Measurements from ENCODE around the gene ACLY. TPM values are rescaled to one million over a fixed set of nuclear protein-coding genes. Genes with fewer than 3 reads are reported as not detected.

Gene ACLY
- total and polyA plus RNA-seq, 2 of the 13 experiments (the other 11 are each of a cell fraction or from before 2014, with no cell fraction given): 111 to 218 TPM

DNA sequence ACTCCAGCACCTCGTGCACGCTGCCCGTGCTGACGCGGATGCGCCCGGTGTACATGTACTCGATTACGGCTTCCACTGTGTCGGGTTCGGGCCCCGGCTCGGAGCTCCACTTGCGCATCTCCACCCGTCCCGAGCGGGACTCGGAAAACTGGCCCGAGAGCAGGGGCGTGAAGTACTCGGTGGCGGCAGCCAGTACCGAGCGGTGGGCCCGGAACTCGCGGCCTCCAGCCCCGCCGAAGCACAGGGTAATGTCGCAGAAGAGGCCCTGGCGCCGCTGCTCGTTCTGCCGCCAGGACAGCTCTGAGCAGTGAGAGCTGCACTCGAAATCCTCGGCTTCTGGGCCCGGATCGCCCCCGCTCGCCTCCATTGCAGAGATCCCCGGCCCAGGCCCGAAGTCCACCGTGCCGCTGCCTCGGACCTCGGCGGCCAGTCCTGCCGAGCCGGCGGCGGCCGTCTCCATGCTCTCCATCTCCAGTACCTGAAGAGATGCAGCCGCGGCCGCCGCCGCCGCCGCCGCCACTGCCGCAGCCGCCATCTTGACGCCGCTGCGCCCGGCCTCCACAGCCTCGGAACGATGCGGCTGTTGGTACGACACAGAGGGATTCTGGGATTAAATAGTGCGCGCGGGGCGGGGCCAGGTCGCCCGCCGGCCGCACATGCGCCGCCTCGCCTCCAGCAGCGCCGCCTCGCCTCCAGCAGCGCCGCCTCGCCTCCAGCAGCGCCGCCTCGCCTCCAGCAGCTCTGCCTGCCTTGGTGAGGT, 53.7 kb downstream of the ACLY start, which contains the start of gene KLHL11 (continued):
- TF ChIP-seq, protein P1, sequence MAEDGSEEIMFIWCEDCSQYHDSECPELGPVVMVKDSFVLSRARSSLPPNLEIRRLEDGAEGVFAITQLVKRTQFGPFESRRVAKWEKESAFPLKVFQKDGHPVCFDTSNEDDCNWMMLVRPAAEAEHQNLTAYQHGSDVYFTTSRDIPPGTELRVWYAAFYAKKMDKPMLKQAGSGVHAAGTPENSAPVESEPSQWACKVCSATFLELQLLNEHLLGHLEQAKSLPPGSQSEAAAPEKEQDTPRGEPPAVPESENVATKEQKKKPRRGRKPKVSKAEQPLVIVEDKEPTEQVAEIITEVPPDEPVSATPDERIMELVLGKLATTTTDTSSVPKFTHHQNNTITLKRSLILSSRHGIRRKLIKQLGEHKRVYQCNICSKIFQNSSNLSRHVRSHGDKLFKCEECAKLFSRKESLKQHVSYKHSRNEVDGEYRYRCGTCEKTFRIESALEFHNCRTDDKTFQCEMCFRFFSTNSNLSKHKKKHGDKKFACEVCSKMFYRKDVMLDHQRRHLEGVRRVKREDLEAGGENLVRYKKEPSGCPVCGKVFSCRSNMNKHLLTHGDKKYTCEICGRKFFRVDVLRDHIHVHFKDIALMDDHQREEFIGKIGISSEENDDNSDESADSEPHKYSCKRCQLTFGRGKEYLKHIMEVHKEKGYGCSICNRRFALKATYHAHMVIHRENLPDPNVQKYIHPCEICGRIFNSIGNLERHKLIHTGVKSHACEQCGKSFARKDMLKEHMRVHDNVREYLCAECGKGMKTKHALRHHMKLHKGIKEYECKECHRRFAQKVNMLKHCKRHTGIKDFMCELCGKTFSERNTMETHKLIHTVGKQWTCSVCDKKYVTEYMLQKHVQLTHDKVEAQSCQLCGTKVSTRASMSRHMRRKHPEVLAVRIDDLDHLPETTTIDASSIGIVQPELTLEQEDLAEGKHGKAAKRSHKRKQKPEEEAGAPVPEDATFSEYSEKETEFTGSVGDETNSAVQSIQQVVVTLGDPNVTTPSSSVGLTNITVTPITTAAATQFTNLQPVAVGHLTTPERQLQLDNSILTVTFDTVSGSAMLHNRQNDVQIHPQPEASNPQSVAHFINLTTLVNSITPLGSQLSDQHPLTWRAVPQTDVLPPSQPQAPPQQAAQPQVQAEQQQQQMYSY (CRISPR knock-in tag; IDR thresholded peaks at IDR 0.05): no peak
- no peak for TF ChIP-seq ZNF180 (CRISPR knock-in tag; IDR thresholded peaks at IDR 0.05; ENCODE audit: borderline replicate concordance, low read depth)
- TF ChIP-seq, protein P2, sequence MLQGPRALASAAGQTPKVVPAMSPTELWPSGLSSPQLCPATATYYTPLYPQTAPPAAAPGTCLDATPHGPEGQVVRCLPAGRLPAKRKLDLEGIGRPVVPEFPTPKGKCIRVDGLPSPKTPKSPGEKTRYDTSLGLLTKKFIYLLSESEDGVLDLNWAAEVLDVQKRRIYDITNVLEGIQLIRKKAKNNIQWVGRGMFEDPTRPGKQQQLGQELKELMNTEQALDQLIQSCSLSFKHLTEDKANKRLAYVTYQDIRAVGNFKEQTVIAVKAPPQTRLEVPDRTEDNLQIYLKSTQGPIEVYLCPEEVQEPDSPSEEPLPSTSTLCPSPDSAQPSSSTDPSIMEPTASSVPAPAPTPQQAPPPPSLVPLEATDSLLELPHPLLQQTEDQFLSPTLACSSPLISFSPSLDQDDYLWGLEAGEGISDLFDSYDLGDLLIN (CRISPR knock-in tag; IDR thresholded peaks at IDR 0.05; ENCODE audit: borderline replicate concordance): peak; percentile 8; the same call in 1 of the 2 replicates
- TF ChIP-seq TEAD3 (CRISPR knock-in tag; optimal IDR thresholded peaks at IDR 0.05; ENCODE audit: borderline replicate concordance): peak; percentile 78
- TF ChIP-seq MAFG (CRISPR knock-in tag; IDR thresholded peaks at IDR 0.05): no peak
- 0 out of 2 replicates have a peak, but pooled peaks have one; percentile 69 for TF ChIP-seq SMAD9 (CRISPR knock-in tag; IDR thresholded peaks at IDR 0.05)
- TF ChIP-seq ZNF7 (CRISPR knock-in tag; IDR thresholded peaks at IDR 0.05): no peak
- TF ChIP-seq, protein P3, sequence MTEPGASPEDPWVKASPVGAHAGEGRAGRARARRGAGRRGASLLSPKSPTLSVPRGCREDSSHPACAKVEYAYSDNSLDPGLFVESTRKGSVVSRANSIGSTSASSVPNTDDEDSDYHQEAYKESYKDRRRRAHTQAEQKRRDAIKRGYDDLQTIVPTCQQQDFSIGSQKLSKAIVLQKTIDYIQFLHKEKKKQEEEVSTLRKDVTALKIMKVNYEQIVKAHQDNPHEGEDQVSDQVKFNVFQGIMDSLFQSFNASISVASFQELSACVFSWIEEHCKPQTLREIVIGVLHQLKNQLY (CRISPR knock-in tag; IDR thresholded peaks at IDR 0.05): 0 out of 2 replicates have a peak, but pooled peaks have one; percentile 29
- peak; percentile 83 for TF ChIP-seq SAP130 (CRISPR knock-in tag; IDR thresholded peaks at IDR 0.05; ENCODE audit: low read depth)
- TF ChIP-seq, protein P4, sequence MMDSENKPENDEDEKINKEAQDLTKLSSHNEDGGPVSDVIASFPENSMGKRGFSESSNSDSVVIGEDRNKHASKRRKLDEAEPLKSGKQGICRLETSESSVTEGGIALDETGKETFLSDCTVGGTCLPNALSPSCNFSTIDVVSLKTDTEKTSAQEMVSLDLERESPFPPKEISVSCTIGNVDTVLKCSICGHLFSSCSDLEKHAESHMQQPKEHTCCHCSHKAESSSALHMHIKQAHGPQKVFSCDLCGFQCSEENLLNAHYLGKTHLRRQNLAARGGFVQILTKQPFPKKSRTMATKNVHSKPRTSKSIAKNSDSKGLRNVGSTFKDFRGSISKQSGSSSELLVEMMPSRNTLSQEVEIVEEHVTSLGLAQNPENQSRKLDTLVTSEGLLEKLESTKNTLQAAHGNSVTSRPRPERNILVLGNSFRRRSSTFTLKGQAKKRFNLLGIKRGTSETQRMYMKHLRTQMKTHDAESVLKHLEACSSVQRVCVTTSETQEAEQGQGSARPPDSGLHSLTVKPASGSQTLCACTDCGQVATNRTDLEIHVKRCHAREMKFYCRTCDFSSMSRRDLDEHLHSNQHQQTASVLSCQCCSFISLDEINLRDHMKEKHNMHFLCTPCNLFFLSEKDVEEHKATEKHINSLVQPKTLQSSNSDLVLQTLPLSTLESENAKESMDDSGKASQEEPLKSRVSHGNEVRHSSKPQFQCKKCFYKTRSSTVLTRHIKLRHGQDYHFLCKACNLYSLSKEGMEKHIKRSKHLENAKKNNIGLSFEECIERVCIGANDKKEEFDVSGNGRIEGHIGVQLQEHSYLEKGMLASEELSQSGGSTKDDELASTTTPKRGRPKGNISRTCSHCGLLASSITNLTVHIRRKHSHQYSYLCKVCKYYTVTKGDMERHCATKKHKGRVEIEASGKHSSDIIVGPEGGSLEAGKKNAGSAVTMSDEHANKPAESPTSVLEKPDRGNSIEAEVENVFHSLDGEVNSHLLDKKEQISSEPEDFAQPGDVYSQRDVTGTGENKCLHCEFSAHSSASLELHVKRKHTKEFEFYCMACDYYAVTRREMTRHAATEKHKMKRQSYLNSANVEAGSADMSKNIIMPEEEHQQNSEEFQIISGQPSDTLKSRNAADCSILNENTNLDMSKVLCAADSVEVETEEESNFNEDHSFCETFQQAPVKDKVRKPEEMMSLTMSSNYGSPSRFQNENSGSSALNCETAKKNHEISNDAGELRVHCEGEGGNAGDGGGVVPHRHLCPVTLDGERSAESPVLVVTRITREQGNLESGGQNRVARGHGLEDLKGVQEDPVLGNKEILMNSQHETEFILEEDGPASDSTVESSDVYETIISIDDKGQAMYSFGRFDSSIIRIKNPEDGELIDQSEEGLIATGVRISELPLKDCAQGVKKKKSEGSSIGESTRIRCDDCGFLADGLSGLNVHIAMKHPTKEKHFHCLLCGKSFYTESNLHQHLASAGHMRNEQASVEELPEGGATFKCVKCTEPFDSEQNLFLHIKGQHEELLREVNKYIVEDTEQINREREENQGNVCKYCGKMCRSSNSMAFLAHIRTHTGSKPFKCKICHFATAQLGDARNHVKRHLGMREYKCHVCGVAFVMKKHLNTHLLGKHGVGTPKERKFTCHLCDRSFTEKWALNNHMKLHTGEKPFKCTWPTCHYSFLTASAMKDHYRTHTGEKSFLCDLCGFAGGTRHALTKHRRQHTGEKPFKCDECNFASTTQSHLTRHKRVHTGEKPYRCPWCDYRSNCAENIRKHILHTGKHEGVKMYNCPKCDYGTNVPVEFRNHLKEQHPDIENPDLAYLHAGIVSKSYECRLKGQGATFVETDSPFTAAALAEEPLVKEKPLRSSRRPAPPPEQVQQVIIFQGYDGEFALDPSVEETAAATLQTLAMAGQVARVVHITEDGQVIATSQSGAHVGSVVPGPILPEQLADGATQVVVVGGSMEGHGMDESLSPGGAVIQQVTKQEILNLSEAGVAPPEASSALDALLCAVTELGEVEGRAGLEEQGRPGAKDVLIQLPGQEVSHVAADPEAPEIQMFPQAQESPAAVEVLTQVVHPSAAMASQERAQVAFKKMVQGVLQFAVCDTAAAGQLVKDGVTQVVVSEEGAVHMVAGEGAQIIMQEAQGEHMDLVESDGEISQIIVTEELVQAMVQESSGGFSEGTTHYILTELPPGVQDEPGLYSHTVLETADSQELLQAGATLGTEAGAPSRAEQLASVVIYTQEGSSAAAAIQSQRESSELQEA (CRISPR knock-in tag; IDR thresholded peaks at IDR 0.05; ENCODE audit: not compliant biosample characterization): peak; percentile 96
- TF ChIP-seq ZIK1 (CRISPR knock-in tag; IDR thresholded peaks at IDR 0.05; ENCODE audit: borderline replicate concordance, low read depth): peak; percentile 64
- TF ChIP-seq, protein P5, sequence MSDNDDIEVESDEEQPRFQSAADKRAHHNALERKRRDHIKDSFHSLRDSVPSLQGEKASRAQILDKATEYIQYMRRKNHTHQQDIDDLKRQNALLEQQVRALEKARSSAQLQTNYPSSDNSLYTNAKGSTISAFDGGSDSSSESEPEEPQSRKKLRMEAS (IDR thresholded peaks at IDR 0.05): peak; percentile 88
- no peak for TF ChIP-seq ELF1 (CRISPR knock-in tag; IDR thresholded peaks at IDR 0.05)
- TF ChIP-seq NKX3-1 (CRISPR knock-in tag; IDR thresholded peaks at IDR 0.05): peak; percentile 51
- TF ChIP-seq ZFP82 (CRISPR knock-in tag; IDR thresholded peaks at IDR 0.05; ENCODE audit: borderline replicate concordance): no peak

Data from HepG2 (cell line).